BLaER1 treated with 17β-estradiol and CSF1 and Interleukin-3, amounts not matched to agents 10 nM and 100 nM (cell line): Measurements from ENCODE around the gene RERE.

Experiments used
- H3K27ac ChIP-seq, 11 experiments: shearing (Covaris generic); formaldehyde crosslinking; 2 replicates each; pipeline ENCODE4 v1.8.1; 2022
- H3K27me3 ChIP-seq, 11 experiments: shearing (Covaris generic); formaldehyde crosslinking; 2 replicates each; pipeline ENCODE4 v1.8.1; 2022
- H3K36me3 ChIP-seq, 11 experiments: shearing (Covaris generic); formaldehyde crosslinking; 2 replicates each; pipeline ENCODE4 v1.8.1; 2022
- H3K4me1 ChIP-seq, 10 experiments: shearing (Covaris generic); formaldehyde crosslinking; 2 replicates each; pipeline ENCODE4 v1.8.1; 2022
- H3K4me2 ChIP-seq, 11 experiments: shearing (Covaris generic); formaldehyde crosslinking; 2 replicates each; pipeline ENCODE4 v1.8.1; 2022
- H3K4me3 ChIP-seq, 10 experiments: shearing (Covaris generic); formaldehyde crosslinking; 2 replicates each; pipeline ENCODE4 v1.8.1; 2022
- H3K9ac ChIP-seq, 11 experiments: shearing (Covaris generic); formaldehyde crosslinking; 2 replicates each; pipeline ENCODE4 v1.8.1; 2022
- H3K9me3 ChIP-seq, 11 experiments: shearing (Covaris generic); formaldehyde crosslinking; replicated peaks in 1 of 11; 2 replicates each; pipeline ENCODE4 v1.8.1; 2022
- H4K20me1 ChIP-seq, 11 experiments: shearing (Covaris generic); formaldehyde crosslinking; 2 replicates each; pipeline ENCODE4 v1.8.1; 2022
- Cebpa-rat ChIP-seq, 11 experiments: shearing (Covaris generic); IDR thresholded peaks; 2 replicates each; pipeline ENCODE4 v1.8.1; 2022

Gene RERE

DNA sequence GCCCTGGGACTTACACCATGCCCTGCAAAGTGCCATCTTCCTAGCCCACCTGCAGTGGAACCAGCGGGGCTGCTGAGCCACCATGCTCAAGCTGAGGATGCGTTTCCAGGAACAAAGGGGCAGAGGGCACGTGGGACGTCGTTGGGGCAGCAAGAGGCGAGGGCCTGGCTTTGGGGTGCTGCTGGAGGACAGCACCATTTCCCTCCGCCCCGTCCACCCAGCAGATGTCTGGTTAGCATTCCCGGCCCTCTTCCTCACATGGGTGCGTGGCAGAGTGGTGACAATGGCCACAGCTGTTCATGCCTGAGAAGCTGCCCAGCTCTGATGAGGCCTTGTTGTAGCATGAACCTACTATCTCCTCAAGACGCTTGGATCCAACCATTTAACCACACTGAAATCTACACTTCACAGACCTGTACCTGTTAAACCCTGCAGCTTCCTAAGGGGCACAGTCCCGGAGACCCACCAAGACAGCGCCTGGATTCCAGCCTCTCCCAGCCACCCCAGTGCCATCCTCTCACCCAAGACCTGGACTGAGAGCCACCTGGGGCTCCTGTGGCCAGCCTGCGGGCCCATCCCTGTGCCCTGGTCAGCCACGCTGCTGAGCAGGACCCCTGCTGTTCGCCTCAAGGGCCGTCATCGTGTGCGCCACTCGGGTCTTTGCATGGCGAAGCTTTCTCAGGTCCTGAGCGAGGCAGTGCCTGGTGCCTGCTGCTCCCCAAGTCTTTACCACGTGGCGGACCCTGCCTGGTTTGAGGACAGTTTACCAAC lies 466.3 kb downstream of the RERE start:
- Histone ChIP-seq H3K4me1 (peaks cover 9 to 22% (median 16%) of the 10 kb centered on the region in 10 experiments), H3K36me3 (peaks cover 37 to 45% (median 42%) of the 10 kb centered on the region in 11 experiments), H4K20me1 (peaks cover 24 to 84% (median 74%) of the 10 kb centered on the region in 11 experiments; a peak in 21 of 22 replicates), H3K9me3 (no peaks in the 10 kb centered on the region), H3K27me3 (peaks cover 0 to 14% (median 0%) of the 10 kb centered on the region in 11 experiments; a peak in 4 of 22 replicates), H3K27ac (no peak overlapping the region), H3K9ac (no peak overlapping the region), H3K4me2 (no peak overlapping the region), H3K4me3 (no peak overlapping the region)
- no peak for TF ChIP-seq Cebpa-rat (IDR thresholded peaks at IDR 0.05)

DNA sequence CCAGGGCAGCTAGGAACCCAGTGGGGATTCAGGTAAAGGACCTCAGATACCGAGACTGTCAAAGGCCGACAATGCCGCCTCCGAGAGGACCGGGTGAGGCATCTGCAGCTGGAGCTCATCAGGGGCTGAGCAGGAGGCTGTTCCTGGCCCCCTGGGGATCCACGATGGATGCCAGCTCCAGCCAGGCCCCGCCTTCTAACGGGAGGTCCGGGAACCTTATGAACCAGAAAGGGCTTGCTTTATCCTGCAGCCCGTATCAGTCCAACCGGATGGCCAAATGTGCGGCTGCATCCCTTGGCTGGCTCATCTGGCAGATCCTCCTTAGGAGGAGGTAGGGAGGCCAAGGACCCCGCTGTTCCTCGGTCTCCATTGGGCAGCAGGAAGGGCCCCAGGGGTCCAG lies 467.5 kb downstream of the RERE start:
- Histone ChIP-seq H3K9ac (no peak overlapping the region), H3K9me3 (no peaks in the 10 kb centered on the region), H3K4me3 (no peak overlapping the region), H3K4me1 (peaks cover 9 to 22% (median 15%) of the 10 kb centered on the region in 10 experiments), H3K27me3 (peaks cover 0 to 14% (median 0%) of the 10 kb centered on the region in 11 experiments; a peak in 4 of 22 replicates), H3K27ac (no peak overlapping the region), H3K4me2 (no peak overlapping the region), H4K20me1 (peaks cover 12 to 73% (median 62%) of the 10 kb centered on the region in 11 experiments; a peak in 20 of 22 replicates), H3K36me3 (peaks cover 26 to 34% (median 30%) of the 10 kb centered on the region in 11 experiments)
- TF ChIP-seq Cebpa-rat (IDR thresholded peaks at IDR 0.05): no peak

DNA sequence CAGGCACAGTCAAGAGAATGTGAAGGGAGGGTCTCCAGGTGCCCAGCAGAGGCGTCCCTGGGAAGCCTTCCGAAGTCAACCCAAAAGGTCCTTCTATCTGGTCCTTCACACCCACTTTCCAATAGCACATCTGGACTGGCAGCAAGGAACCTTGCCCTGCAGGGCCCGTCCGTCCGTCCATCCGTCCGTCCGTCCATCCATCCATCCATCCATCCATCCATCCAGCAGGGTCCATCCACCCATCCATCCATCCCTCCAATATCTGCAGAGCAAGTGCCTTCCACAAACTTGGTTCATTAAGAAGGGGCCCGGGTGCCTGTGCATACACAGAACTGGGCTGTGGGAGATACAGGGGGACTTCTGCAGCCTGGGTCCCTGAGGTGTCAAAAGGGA lies 468.0 kb downstream of the RERE start:
- H3K9me3 ChIP-seq: no peaks in the 10 kb centered on the region
- H3K27ac ChIP-seq: no peak overlapping the region
- TF ChIP-seq Cebpa-rat (IDR thresholded peaks at IDR 0.05): no peak
- H3K4me3 ChIP-seq: no peak overlapping the region
- no peak overlapping the region for H3K9ac ChIP-seq
- peaks cover 9 to 22% (median 15%) of the 10 kb centered on the region in 10 experiments for H3K4me1 ChIP-seq
- no peak overlapping the region for H3K4me2 ChIP-seq
- H3K27me3 ChIP-seq: peaks cover 0 to 14% (median 0%) of the 10 kb centered on the region in 11 experiments; a peak in 4 of 22 replicates
- peaks cover 21 to 29% (median 25%) of the 10 kb centered on the region in 11 experiments for H3K36me3 ChIP-seq
- H4K20me1 ChIP-seq: peaks cover 11 to 68% (median 57%) of the 10 kb centered on the region in 11 experiments; a peak in 20 of 22 replicates

DNA sequence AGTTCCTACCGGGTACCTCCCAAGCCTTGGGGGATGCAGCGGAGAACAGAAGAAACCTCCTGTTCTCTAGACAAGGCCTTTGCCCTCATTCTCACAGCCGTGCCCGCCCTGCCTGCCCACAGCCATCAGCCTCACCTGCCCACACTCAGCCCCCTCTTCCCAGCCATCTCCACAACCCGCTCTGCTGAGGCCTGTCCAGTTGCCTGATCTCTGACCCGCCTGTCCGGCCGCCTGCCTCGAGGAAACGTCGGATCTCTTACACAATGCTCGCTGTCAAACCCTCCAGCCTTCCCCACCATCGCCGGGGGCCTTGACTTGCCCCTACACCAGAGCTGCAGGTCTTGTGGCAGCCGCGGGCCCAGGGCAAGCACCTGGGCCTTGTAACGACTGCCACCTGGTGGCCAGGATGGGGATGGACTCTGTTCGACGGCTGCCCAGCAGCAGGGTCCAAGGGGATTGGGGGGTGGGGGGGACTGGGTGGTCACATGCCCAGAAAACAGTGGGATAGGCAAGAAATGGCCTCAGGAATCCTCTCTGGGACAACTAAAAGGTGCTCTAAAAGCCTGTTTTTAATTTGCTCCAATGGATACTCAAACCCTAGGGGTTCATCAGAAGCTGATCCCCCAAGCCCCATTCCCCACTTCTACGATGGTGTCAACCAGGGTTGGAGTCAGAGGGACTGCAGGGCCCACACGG lies 468.5 kb downstream of the RERE start:
- no peaks in the 10 kb centered on the region for H3K9me3 ChIP-seq
- H3K36me3 ChIP-seq: peaks cover 16 to 23% (median 20%) of the 10 kb centered on the region in 11 experiments
- H3K27ac ChIP-seq: no peak overlapping the region
- peaks cover 9 to 22% (median 15%) of the 10 kb centered on the region in 10 experiments for H3K4me1 ChIP-seq
- H4K20me1 ChIP-seq: peaks cover 11 to 62% (median 55%) of the 10 kb centered on the region in 11 experiments; a peak in 20 of 22 replicates
- no peak for TF ChIP-seq Cebpa-rat (IDR thresholded peaks at IDR 0.05)
- H3K27me3 ChIP-seq: peaks cover 0 to 14% (median 0%) of the 10 kb centered on the region in 11 experiments; a peak in 4 of 22 replicates
- peak overlapping the region in 10 of 11 experiments; percentile 41 to 82 (median 74); a peak in 14 of 22 replicates for H3K4me2 ChIP-seq
- no peak overlapping the region for H3K9ac ChIP-seq
- H3K4me3 ChIP-seq: no peak overlapping the region

DNA sequence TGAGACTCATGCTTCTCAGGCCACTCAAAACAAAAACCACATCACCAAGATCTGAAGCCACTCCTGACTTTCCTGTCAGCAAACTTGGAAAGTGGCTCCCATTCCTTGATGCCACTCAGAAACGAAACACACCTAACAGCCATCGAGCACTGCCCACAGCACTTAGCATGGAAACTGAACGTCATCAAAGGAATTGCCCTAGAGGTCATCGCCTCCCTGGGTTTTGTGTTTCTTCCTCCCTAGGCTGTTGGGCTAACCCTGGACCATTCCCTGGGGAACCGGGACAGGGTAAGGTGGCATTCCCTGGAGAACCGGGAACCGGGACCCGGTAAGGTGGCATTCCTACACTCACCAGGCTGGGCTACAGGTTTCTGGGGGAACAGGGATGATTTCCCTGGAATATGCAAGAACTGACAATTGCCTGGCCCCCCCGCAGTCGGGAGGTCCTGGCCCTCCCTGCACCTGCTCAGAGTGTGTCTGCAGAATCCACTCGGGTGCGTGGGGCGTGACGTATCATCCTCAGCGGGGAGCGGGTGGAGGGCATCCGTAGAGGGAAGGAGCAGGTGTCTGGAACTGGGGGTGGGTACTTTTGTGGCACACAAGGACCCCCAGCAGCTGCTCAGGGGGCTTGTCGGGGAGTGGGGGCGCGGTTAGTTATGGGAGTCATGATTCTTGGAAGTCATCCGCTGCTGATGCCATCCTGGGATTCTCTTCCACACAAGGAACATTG lies 469.2 kb downstream of the RERE start:
- Histone ChIP-seq H3K4me2 (peak overlapping the region; percentile 52 to 82 (median 73)), H3K27me3 (peaks cover 0 to 14% (median 0%) of the 10 kb centered on the region in 11 experiments; a peak in 4 of 22 replicates), H3K27ac (no peak overlapping the region), H3K36me3 (peaks cover 8 to 16% (median 13%) of the 10 kb centered on the region in 11 experiments), H4K20me1 (peaks cover 8 to 55% (median 48%) of the 10 kb centered on the region in 11 experiments; a peak in 20 of 22 replicates), H3K9me3 (no peaks in the 10 kb centered on the region), H3K4me1 (peaks cover 9 to 22% (median 15%) of the 10 kb centered on the region in 10 experiments), H3K4me3 (no peak overlapping the region), H3K9ac (peak overlapping the region in 6 of 11 experiments; percentile 7 to 46 (median 32); a peak in 4 of 22 replicates)
- no peak for TF ChIP-seq Cebpa-rat (IDR thresholded peaks at IDR 0.05)

DNA sequence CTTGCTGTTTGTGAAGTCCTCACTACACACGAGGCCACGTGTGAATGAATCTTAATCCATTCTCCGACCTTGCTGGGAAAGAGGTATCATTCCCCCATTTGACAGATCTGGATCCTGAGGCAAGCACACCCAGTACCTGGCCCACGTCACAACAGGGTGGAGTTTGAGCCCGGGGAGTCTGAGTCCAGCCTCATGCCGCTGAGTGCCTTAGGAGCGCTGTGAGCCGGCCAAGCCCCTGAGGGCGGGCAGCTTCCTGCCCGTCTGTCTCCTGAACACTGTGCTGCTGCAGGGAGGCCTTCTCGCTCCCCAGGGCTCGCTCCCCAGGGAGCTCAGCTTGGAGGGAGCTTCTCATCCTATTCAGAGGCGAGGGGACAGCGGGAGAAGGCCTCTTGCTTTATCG lies 469.8 kb downstream of the RERE start:
- H3K4me1 ChIP-seq: peaks cover 9 to 22% (median 15%) of the 10 kb centered on the region in 10 experiments
- peaks cover 3 to 12% (median 7%) of the 10 kb centered on the region in 11 experiments; a peak in 16 of 22 replicates for H3K36me3 ChIP-seq
- H4K20me1 ChIP-seq: peaks cover 7 to 49% (median 43%) of the 10 kb centered on the region in 11 experiments; a peak in 20 of 22 replicates
- H3K9me3 ChIP-seq: no peaks in the 10 kb centered on the region
- H3K27ac ChIP-seq: no peak overlapping the region
- H3K9ac ChIP-seq: peak overlapping the region in 6 of 11 experiments; percentile 7 to 46 (median 32); a peak in 5 of 22 replicates
- no peak for TF ChIP-seq Cebpa-rat (IDR thresholded peaks at IDR 0.05)
- H3K4me3 ChIP-seq: no peak overlapping the region
- peak overlapping the region; percentile 52 to 82 (median 73) for H3K4me2 ChIP-seq
- H3K27me3 ChIP-seq: peaks cover 0 to 14% (median 0%) of the 10 kb centered on the region in 11 experiments; a peak in 4 of 22 replicates

DNA sequence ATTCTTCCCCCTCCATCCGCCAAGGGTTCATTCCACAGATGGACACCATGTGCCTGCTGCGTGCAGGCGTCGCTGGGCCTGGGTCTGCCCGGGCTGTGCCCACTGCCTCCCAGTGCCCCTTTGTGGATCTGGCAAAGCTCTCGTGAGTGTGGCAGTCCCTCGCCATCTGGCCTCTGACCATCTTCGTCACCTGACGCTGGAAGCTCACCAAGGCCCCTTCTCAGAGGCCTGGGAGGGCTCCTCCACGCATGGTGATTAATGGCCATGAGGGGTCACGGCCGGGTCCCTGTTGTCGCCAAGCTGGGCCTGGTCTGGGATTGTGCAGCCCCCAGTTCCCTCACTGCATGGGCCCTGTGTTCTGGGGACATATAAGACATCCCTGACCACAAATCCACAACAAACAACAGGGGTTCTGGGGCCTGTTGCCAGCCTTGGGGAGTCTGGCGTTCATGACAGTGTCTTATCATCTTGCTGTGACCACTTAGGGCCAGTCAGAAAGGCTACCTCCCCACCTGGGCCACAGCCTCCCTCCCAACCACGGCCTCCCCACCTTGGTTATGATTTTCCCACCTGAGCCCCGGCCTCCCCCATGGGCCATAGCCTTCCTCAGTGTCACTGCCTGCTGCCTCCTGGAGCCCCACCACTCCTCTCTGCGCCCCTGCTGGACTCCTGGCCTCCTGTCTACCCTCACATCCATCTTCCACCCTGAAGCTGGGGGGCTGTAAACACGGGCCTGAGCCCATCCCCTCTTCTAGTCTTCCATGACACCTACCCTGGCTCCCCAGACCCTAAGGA lies 471.6 kb downstream of the RERE start:
- no peaks in the 10 kb centered on the region for H3K36me3 ChIP-seq
- H3K9ac ChIP-seq: no peak overlapping the region
- peaks cover 0 to 14% (median 0%) of the 10 kb centered on the region in 11 experiments; a peak in 4 of 22 replicates for H3K27me3 ChIP-seq
- H4K20me1 ChIP-seq: peaks cover 0 to 31% (median 26%) of the 10 kb centered on the region in 11 experiments; a peak in 19 of 22 replicates
- H3K4me1 ChIP-seq: peaks cover 9 to 22% (median 15%) of the 10 kb centered on the region in 10 experiments
- H3K4me3 ChIP-seq: no peak overlapping the region
- no peak for TF ChIP-seq Cebpa-rat (IDR thresholded peaks at IDR 0.05)
- no peak overlapping the region for H3K4me2 ChIP-seq
- no peaks in the 10 kb centered on the region for H3K9me3 ChIP-seq
- no peak overlapping the region for H3K27ac ChIP-seq
